Mesenteric fat pad (tissue), 1 donor: ENCODE data around the gene OCIAD2. TPM values are rescaled to one million over a fixed set of nuclear protein-coding genes. Genes with fewer than 3 reads are reported as not detected.
"Not testable (repeated sequence)": the region's sequence is repeated elsewhere in the genome, so short reads cannot be mapped to it uniquely, and the experiment has no call there.

Experiments used
- DNase-seq: peaks from one replicate; pipeline ENCODE4 v3.0.0-alpha.2; 2020; ENCODE audit warnings: low spot score
- total RNA-seq: library from RNA; stranded (reverse); fragmentation: NEBNext Ultra II Directional; extraction: Animal tissue kit (Norgen Biotek cat#: 25700); gene quantifications from one replicate; pipeline ENCODE4 v1.2.1, GENCODE V29; 2021
- donor health status: DM: yes; HTN: yes; CAD: no.

Gene OCIAD2
- total RNA-seq, 1 donor from 2014 or later, result 4.5 TPM

- DNase-seq, result no peak
These were observed 51.6 kb downstream of the OCIAD2 start for GRCh38 chr4:48854982-48855381.

- no peak for DNase-seq
These were observed 52.2 kb downstream of the OCIAD2 start for GRCh38 chr4:48854395-48854683.

GRCh38 chr4:48853604-48854394 is 52.8 kb downstream of the OCIAD2 start:
- DNase-seq, result no peak

GRCh38 chr4:48851651-48852050 is 54.9 kb downstream of the OCIAD2 start:
- DNase-seq, result no peak

GRCh38 chr4:48848799-48849198 is 57.8 kb downstream of the OCIAD2 start:
- DNase-seq, result not testable (repeated sequence)

GRCh38 chr4:48844843-48845242 is 61.7 kb downstream of the OCIAD2 start:
- DNase-seq, result no peak

- DNase-seq, result no peak
These were observed 65.3 kb downstream of the OCIAD2 start for GRCh38 chr4:48841045-48841827.

GRCh38 chr4:48836658-48837057 is 69.9 kb downstream of the OCIAD2 start:
- DNase-seq, result no peak

Other genes starting within 250 kb of the OCIAD2 start
- gene FRYL, start 126.5 kb downstream of the OCIAD2 start, total RNA-seq, result 53.0 TPM
- gene OCIAD1, start 75.7 kb downstream of the OCIAD2 start, total RNA-seq, result 96.7 TPM
- gene CWH43, start 79.5 kb upstream of the OCIAD2 start, total RNA-seq, result not detected